Neural cell (in vitro differentiated cells): ENCODE measurements around the gene TRAPPC2B. TPM values are rescaled to one million over a fixed set of nuclear protein-coding genes. Genes with fewer than 3 reads are reported as not detected.

ENCODE experiments used
- H2AFZ ChIP-seq: fragments of 200-600, 300-800 bp; sonication (generic), shearing (Covaris generic); 2 replicates; pipeline ENCODE4 v1.6.0; 2014; ENCODE audit warnings: low read depth, mild to moderate bottlenecking, antibody characterized with exemption, low read length, moderate library complexity
- H3F3A ChIP-seq: fragments of 200-600 bp; shearing (Covaris generic); 2 replicates; pipeline ENCODE4 v1.6.1; 2016; ENCODE audit warnings: mild to moderate bottlenecking, moderate library complexity, mixed read lengths, antibody characterized with exemption, low read length; ENCODE audit not compliant: insufficient read depth, poor library complexity, severe bottlenecking
- H3K27ac ChIP-seq: fragments of 200-600, 300-800 bp; sonication (generic), shearing (Covaris generic); 2 replicates; pipeline ENCODE4 v1.5.1; 2014; ENCODE audit warnings: mild to moderate bottlenecking, low read length, moderate library complexity
- H3K27me3 ChIP-seq: fragments of 300-800, 200-600 bp; sonication (generic), shearing (Covaris generic); 2 replicates; pipeline ENCODE4 v1.6.0; 2014; ENCODE audit warnings: mild to moderate bottlenecking, low read depth, low read length, moderate library complexity; ENCODE audit not compliant: insufficient read depth
- H3K36me3 ChIP-seq: fragments of 300-800, 200-600 bp; sonication (generic), shearing (Covaris generic); 2 replicates; pipeline ENCODE4 v1.5.1; 2014; ENCODE audit warnings: mild to moderate bottlenecking, antibody characterized with exemption, low read length, moderate library complexity; ENCODE audit not compliant: insufficient read depth
- H3K4me2 ChIP-seq: fragments of 300-800, 200-600 bp; sonication (generic), shearing (Covaris generic); 2 replicates; pipeline ENCODE4 v1.6.0; 2014; ENCODE audit warnings: mild to moderate bottlenecking, low read length
- H3K4me3 ChIP-seq: fragments of 300-800, 200-600 bp; sonication (generic), shearing (Covaris generic); 2 replicates; pipeline ENCODE4 v1.5.1; 2014; ENCODE audit warnings: mild to moderate bottlenecking, low read length, moderate library complexity
- H3K79me2 ChIP-seq: fragments of 200-600 bp; shearing (Covaris generic); replicated peaks from 2 replicates; pipeline ENCODE4 v1.6.0; 2014; ENCODE audit warnings: mild to moderate bottlenecking, low read length, moderate library complexity; ENCODE audit not compliant: insufficient read depth
- H3K9ac ChIP-seq: fragments of 300-800, 200-600 bp; sonication (generic), shearing (Covaris generic); 2 replicates; pipeline ENCODE4 v1.6.1; 2016; ENCODE audit warnings: mild to moderate bottlenecking, low read length, mixed read lengths
- H3K9me2 ChIP-seq: fragments of 200-600 bp; shearing (Covaris generic); 2 replicates; pipeline ENCODE4 v1.6.1; 2016; ENCODE audit warnings: mild to moderate bottlenecking, low read length, mixed read lengths; ENCODE audit not compliant: insufficient read depth
- H3K9me3 ChIP-seq: fragments of 200-600, 300-800 bp; sonication (generic), shearing (Covaris generic); 2 replicates; pipeline ENCODE4 v1.6.1; 2016; ENCODE audit warnings: mild to moderate bottlenecking, mixed run types, low read length, moderate library complexity, mixed read lengths
- H4K20me1 ChIP-seq: fragments of 200-600 bp; shearing (Covaris generic); 2 replicates; pipeline ENCODE4 v1.6.1; 2016; ENCODE audit warnings: mild to moderate bottlenecking, mixed run types; ENCODE audit not compliant: insufficient read depth
- EP300 ChIP-seq: fragments of 450-650 bp; conservative IDR thresholded peaks from 2 replicates; pipeline ENCODE4 v1.6.1; 2014; ENCODE audit warnings: antibody characterized with exemption, mild to moderate bottlenecking, moderate library complexity; ENCODE audit not compliant: poor library complexity, severe bottlenecking
- EZH2 ChIP-seq: fragments of 200-600, 300-800 bp; shearing (Covaris generic), sonication (generic); IDR thresholded peaks from 2 replicates; pipeline ENCODE4 v1.6.1; 2014; ENCODE audit warnings: antibody characterized with exemption, low read length, borderline replicate concordance, mild to moderate bottlenecking; ENCODE audit not compliant: insufficient read depth, poor library complexity, severe bottlenecking
- MXI1 ChIP-seq: fragments of 450-650 bp; conservative IDR thresholded peaks from 2 replicates; pipeline ENCODE4 v1.6.1; 2014; ENCODE audit warnings: antibody characterized with exemption, mild to moderate bottlenecking; ENCODE audit not compliant: poor library complexity, severe bottlenecking
- POLR2AphosphoS5 ChIP-seq: IDR thresholded peaks from 2 replicates; pipeline ENCODE4 v1.6.1; 2012
- RAD21 ChIP-seq: fragments of 450-650 bp; conservative IDR thresholded peaks from 2 replicates; pipeline ENCODE4 v1.6.1; 2014; ENCODE audit warnings: antibody characterized with exemption, mild to moderate bottlenecking, moderate library complexity
- SMC3 ChIP-seq: fragments of 450-650 bp; conservative IDR thresholded peaks from 2 replicates; pipeline ENCODE4 v1.6.1; 2014; ENCODE audit warnings: antibody characterized with exemption, mild to moderate bottlenecking, moderate library complexity; ENCODE audit not compliant: poor library complexity
- TAF1 ChIP-seq: IDR thresholded peaks from 2 replicates; pipeline ENCODE4 v1.6.1; 2012; ENCODE audit warnings: low read depth
- polyA plus RNA-seq: library from polyadenylated mRNA; depleted of rRNA; stranded (reverse); fragments of >200 nt; gene quantifications from 2 replicates; pipeline ENCODE4 v1.2.3, GENCODE V29; 2014
- TF ChIP-seq, protein P1 (sequence below): IDR thresholded peaks from 2 replicates; pipeline ENCODE4 v1.6.1; 2012; ENCODE audit warnings: borderline replicate concordance
- TF ChIP-seq, protein P2 (sequence below): fragments of 450-650 bp; IDR thresholded peaks from 2 replicates; pipeline ENCODE4 v1.5.1; 2014; ENCODE audit warnings: antibody characterized with exemption, mild to moderate bottlenecking, moderate library complexity; ENCODE audit not compliant: poor library complexity, severe bottlenecking

TRAPPC2B gene
- polyA plus RNA-seq, 1 donor from 2014 or later = 42.6 TPM

GRCh38 chr19:57321751-57322150, 41.6 kb upstream of the TRAPPC2B start:
- H3K4me2 ChIP-seq = peak overlapping the region; percentile 96
- H4K20me1 ChIP-seq = no peaks in the 10 kb centered on the region
- peak overlapping the region; percentile 89 for H3K4me3 ChIP-seq
- no peaks in the 10 kb centered on the region for H3K36me3 ChIP-seq
- no peaks in the 10 kb centered on the region for H3K9me3 ChIP-seq
- H3K27ac ChIP-seq = peak overlapping the region; percentile 90
- H3F3A ChIP-seq = no peaks in the 10 kb centered on the region
- H3K27me3 ChIP-seq = no peaks in the 10 kb centered on the region
- no peak overlapping the region for H2AFZ ChIP-seq
- peaks cover 34% of the 10 kb centered on the region for H3K79me2 ChIP-seq
- TF ChIP-seq, protein P1, sequence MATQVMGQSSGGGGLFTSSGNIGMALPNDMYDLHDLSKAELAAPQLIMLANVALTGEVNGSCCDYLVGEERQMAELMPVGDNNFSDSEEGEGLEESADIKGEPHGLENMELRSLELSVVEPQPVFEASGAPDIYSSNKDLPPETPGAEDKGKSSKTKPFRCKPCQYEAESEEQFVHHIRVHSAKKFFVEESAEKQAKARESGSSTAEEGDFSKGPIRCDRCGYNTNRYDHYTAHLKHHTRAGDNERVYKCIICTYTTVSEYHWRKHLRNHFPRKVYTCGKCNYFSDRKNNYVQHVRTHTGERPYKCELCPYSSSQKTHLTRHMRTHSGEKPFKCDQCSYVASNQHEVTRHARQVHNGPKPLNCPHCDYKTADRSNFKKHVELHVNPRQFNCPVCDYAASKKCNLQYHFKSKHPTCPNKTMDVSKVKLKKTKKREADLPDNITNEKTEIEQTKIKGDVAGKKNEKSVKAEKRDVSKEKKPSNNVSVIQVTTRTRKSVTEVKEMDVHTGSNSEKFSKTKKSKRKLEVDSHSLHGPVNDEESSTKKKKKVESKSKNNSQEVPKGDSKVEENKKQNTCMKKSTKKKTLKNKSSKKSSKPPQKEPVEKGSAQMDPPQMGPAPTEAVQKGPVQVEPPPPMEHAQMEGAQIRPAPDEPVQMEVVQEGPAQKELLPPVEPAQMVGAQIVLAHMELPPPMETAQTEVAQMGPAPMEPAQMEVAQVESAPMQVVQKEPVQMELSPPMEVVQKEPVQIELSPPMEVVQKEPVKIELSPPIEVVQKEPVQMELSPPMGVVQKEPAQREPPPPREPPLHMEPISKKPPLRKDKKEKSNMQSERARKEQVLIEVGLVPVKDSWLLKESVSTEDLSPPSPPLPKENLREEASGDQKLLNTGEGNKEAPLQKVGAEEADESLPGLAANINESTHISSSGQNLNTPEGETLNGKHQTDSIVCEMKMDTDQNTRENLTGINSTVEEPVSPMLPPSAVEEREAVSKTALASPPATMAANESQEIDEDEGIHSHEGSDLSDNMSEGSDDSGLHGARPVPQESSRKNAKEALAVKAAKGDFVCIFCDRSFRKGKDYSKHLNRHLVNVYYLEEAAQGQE = no peak
- TF ChIP-seq TAF1 = no peak
- TF ChIP-seq MXI1 = no peak
- TF ChIP-seq, protein P2, sequence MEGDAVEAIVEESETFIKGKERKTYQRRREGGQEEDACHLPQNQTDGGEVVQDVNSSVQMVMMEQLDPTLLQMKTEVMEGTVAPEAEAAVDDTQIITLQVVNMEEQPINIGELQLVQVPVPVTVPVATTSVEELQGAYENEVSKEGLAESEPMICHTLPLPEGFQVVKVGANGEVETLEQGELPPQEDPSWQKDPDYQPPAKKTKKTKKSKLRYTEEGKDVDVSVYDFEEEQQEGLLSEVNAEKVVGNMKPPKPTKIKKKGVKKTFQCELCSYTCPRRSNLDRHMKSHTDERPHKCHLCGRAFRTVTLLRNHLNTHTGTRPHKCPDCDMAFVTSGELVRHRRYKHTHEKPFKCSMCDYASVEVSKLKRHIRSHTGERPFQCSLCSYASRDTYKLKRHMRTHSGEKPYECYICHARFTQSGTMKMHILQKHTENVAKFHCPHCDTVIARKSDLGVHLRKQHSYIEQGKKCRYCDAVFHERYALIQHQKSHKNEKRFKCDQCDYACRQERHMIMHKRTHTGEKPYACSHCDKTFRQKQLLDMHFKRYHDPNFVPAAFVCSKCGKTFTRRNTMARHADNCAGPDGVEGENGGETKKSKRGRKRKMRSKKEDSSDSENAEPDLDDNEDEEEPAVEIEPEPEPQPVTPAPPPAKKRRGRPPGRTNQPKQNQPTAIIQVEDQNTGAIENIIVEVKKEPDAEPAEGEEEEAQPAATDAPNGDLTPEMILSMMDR = no peak
- no peak for TF ChIP-seq RAD21
- no peak for TF ChIP-seq EP300
- H3K9me2 ChIP-seq = no peaks in the 10 kb centered on the region
- H3K9ac ChIP-seq = peak overlapping the region; percentile 99

DNA sequence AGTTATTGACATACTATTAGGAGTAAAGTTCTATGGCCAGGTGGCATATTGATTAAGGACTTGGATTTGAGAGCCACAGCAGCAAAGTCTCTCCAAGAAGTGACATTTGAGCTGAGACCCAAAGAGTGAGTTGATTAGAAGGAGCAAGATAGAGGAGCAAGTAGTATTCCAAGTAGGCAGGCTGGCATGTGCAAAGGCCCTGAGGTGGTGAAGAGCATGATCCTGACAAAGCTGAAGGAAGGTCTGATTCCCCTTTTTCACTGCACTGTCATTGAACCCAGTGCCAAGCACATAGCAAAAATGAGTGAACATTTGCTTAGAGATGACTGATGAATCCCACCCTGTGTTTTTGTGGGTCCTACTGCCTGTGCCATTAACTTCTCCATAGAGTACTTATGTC, 38.4 kb upstream of the TRAPPC2B start:
- H3K27me3 ChIP-seq = no peaks in the 10 kb centered on the region
- TF ChIP-seq EZH2 (no peak), SMC3 (no peak), MXI1 (no peak), TAF1 (no peak), POLR2AphosphoS5 (no peak), EP300 (no peak), RAD21 (no peak)
- TF ChIP-seq, protein P2 = no peak
- TF ChIP-seq, protein P1 = no peak
- H3K36me3 ChIP-seq = peaks cover 6% of the 10 kb centered on the region
- no peak overlapping the region for H2AFZ ChIP-seq
- no peaks in the 10 kb centered on the region for H4K20me1 ChIP-seq
- no peaks in the 10 kb centered on the region for H3F3A ChIP-seq
- no peak overlapping the region for H3K9ac ChIP-seq
- H3K79me2 ChIP-seq = peaks cover 37% of the 10 kb centered on the region
- H3K27ac ChIP-seq = no peak overlapping the region
- no peaks in the 10 kb centered on the region for H3K9me2 ChIP-seq
- H3K4me3 ChIP-seq = no peak overlapping the region
- H3K4me2 ChIP-seq = no peak overlapping the region
- no peaks in the 10 kb centered on the region for H3K9me3 ChIP-seq
